HCT116 (cell line): Measurements from ENCODE around the gene ZNHIT1. TPM values are rescaled to one million over a fixed set of nuclear protein-coding genes. Genes with fewer than 3 reads are reported as not detected.

ENCODE experiments used
- ATAC-seq: fragments of 200-7000 bp; cut with Tn5 transposase; 2 replicates; pipeline ENCODE4 v1.9.1; 2020; ENCODE audit warnings: mild to moderate bottlenecking, moderate library complexity
- BruUV-seq: library from RNA; stranded (reverse); fragments of 400-500 nt; replicated peaks from 2 replicates; lab custom pipeline; 2021; lab: Mats Ljungman, UMichigan
- CTCF ChIA-PET: fragments of 300-600 bp; sonication (Branson Sonifier 250); formaldehyde crosslinking; loops from one replicate; lab custom pipeline; 2021; ENCODE audit warnings: antibody characterized with exemption; lab: Charles Lee
- POLR2A ChIA-PET: fragments of 300-600, 350-600 bp; sonication (Branson Sonifier 250); formaldehyde crosslinking; loops from one replicate; lab custom pipeline; 2021; ENCODE audit warnings: antibody characterized with exemption; lab: Charles Lee
- RAD21 ChIA-PET, 2 experiments: fragments of 300-600 bp; sonication (Branson Sonifier 250); formaldehyde crosslinking; loops; one replicate each; lab custom pipeline; 2023; ENCODE audit warnings: low total read pairs in 2 of 2; ENCODE audit not compliant: uncharacterized antibody in 2 of 2, unreplicated experiment in 2 of 2, low non-redundant PET in 1 of 2; lab: Charles Lee
- DNase-seq: peaks from one replicate; pipeline ENCODE4 v3.0.0-alpha.2; 2010; ENCODE audit warnings: low read depth, low spot score
- H2AFZ ChIP-seq: fragments of 200-600 bp; shearing (Covaris generic), sonication (generic); 2 replicates; pipeline ENCODE4 v1.6.1; 2017; ENCODE audit warnings: low read depth, mixed run types, mixed read lengths, antibody characterized with exemption, low read length; ENCODE audit not compliant: poor library complexity, severe bottlenecking
- H3K27ac ChIP-seq: 2 replicates; pipeline ENCODE4 v1.5.1; 2012; ENCODE audit warnings: low read depth, low read length
- H3K27me3 ChIP-seq: fragments of 200-600 bp; sonication (generic); 2 replicates; pipeline ENCODE4 v1.6.1; 2016; ENCODE audit warnings: mixed run types, low read length, mixed read lengths; ENCODE audit not compliant: insufficient read depth
- H3K36me3 ChIP-seq, 2 experiments: fragments of 200-500 bp in 1 of 2; fragments of 200-600 bp in 1 of 2; sonication (Bioruptor generic) in 1 of 2; sonication (generic) in 1 of 2; 2 replicates each; pipeline versions ENCODE4 v1.5.1 to v1.6.1; 2014 to 2016; ENCODE audit warnings: low read length in 2 of 2, inconsistent platforms in 1 of 2, mixed read lengths in 1 of 2, mixed run types in 1 of 2; ENCODE audit not compliant: insufficient read depth in 2 of 2, control insufficient read depth in 1 of 2
- H3K4me1 ChIP-seq, 2 experiments: fragments of 200-600 bp in 1 of 2; sonication (generic) in 1 of 2; 2 replicates each; pipeline versions ENCODE4 v1.5.1 to v1.6.1; 2012 to 2017; ENCODE audit warnings: low read length in 2 of 2, inconsistent platforms in 1 of 2, mild to moderate bottlenecking in 1 of 2, mixed read lengths in 1 of 2, mixed run types in 1 of 2, moderate library complexity in 1 of 2; ENCODE audit not compliant: insufficient read depth in 2 of 2, control insufficient read depth in 1 of 2
- H3K4me2 ChIP-seq: fragments of 200-600 bp; sonication (generic); 2 replicates; pipeline ENCODE4 v1.6.1; 2017; ENCODE audit warnings: mixed run types, low read length, mixed read lengths
- H3K4me3 ChIP-seq, 2 experiments: fragments of 200-600 bp in 1 of 2; sonication (generic) in 1 of 2; replicated peaks in 1 of 2; 2 replicates each; pipeline ENCODE4 v1.5.1; 2011 to 2016; ENCODE audit warnings: low read length in 2 of 2, control low read depth in 1 of 2, low read depth in 1 of 2, mild to moderate bottlenecking in 1 of 2, mixed read lengths in 1 of 2, mixed run types in 1 of 2
- H3K79me2 ChIP-seq: fragments of 200-600 bp; sonication (generic); 2 replicates; pipeline ENCODE4 v1.6.1; 2017; ENCODE audit warnings: mild to moderate bottlenecking, mixed run types, low read length, moderate library complexity, mixed read lengths; ENCODE audit not compliant: insufficient read depth
- H3K9ac ChIP-seq: fragments of 200-600 bp; sonication (generic); 2 replicates; pipeline ENCODE4 v1.6.1; 2016; ENCODE audit warnings: low read length, mixed read lengths
- H3K9me2 ChIP-seq: fragments of 200-600 bp; sonication (generic), shearing (Covaris generic); 2 replicates; pipeline ENCODE4 v1.6.1; 2017; ENCODE audit warnings: mixed run types, mild to moderate bottlenecking, moderate library complexity; ENCODE audit not compliant: insufficient read depth
- H3K9me3 ChIP-seq, 2 experiments: fragments of 200-500 bp in 1 of 2; fragments of 200-600 bp in 1 of 2; sonication (Bioruptor generic) in 1 of 2; sonication (generic) in 1 of 2; 2 replicates each; pipeline ENCODE4 v1.6.1; 2014 to 2017; ENCODE audit warnings: low read length in 2 of 2, mixed read lengths in 2 of 2, inconsistent platforms in 1 of 2, low read depth in 1 of 2, mild to moderate bottlenecking in 1 of 2, mixed run types in 1 of 2, moderate library complexity in 1 of 2; ENCODE audit not compliant: control insufficient read depth in 1 of 2, insufficient read depth in 1 of 2
- H4K20me1 ChIP-seq: fragments of 200-600 bp; sonication (generic), shearing (Covaris generic); 2 replicates; pipeline ENCODE4 v1.6.1; 2017; ENCODE audit warnings: mixed run types, mild to moderate bottlenecking, moderate library complexity; ENCODE audit not compliant: insufficient read depth
- CBX3 ChIP-seq: IDR thresholded peaks from 2 replicates; pipeline ENCODE4 v1.6.1; 2012; ENCODE audit warnings: low read depth
- CEBPB ChIP-seq: IDR thresholded peaks from 2 replicates; pipeline ENCODE4 v1.6.1; 2012; ENCODE audit warnings: low read depth
- CTCF ChIP-seq, 3 experiments: fragments of 200-600 bp in 1 of 3; sonication (generic) in 1 of 3; IDR thresholded peaks in 2 of 3; conservative IDR thresholded peaks in 1 of 3; 2 replicates each; pipeline ENCODE4 v1.5.1; 2012 to 2017; ENCODE audit warnings: low read depth in 2 of 3, low read length in 2 of 3, antibody characterized with exemption in 1 of 3, borderline replicate concordance in 1 of 3, control low read depth in 1 of 3, mild to moderate bottlenecking in 1 of 3, mixed read lengths in 1 of 3, mixed run types in 1 of 3, moderate library complexity in 1 of 3; ENCODE audit not compliant: insufficient read depth in 1 of 3
- EGR1 ChIP-seq: IDR thresholded peaks from 2 replicates; pipeline ENCODE4 v1.6.1; 2012; ENCODE audit warnings: low read depth
- EZH2 ChIP-seq: fragments of 200-600 bp; sonication (generic); IDR thresholded peaks from 2 replicates; pipeline ENCODE4 v1.6.1; 2017; ENCODE audit warnings: antibody characterized with exemption, mixed run types
- EZH2phosphoT487 ChIP-seq: fragments of 200-600 bp; IDR thresholded peaks from 2 replicates; pipeline ENCODE4 v1.6.1; 2018; ENCODE audit warnings: antibody characterized with exemption, borderline replicate concordance
- FOSL1 ChIP-seq: IDR thresholded peaks from 2 replicates; pipeline ENCODE4 v1.6.1; 2012; ENCODE audit warnings: low read depth
- JUND ChIP-seq: IDR thresholded peaks from 2 replicates; pipeline ENCODE4 v1.6.1; 2012
- MAX ChIP-seq: IDR thresholded peaks from 2 replicates; pipeline ENCODE4 v1.6.1; 2012
- POLR2A ChIP-seq: IDR thresholded peaks from 2 replicates; pipeline ENCODE4 v1.7.0; 2011; ENCODE audit warnings: borderline replicate concordance; ENCODE audit not compliant: insufficient read depth, insufficient read length; ENCODE audit errors: extremely low read depth
- POLR2AphosphoS5 ChIP-seq: IDR thresholded peaks from 2 replicates; pipeline ENCODE4 v1.6.1; 2011; ENCODE audit warnings: mild to moderate bottlenecking, low read depth, low read length, moderate library complexity
- REST ChIP-seq: IDR thresholded peaks from 2 replicates; pipeline ENCODE4 v1.6.1; 2012; ENCODE audit warnings: low read depth
- SP1 ChIP-seq: IDR thresholded peaks from 2 replicates; pipeline ENCODE4 v1.6.1; 2012; ENCODE audit warnings: low read depth
- YY1 ChIP-seq: IDR thresholded peaks from 2 replicates; pipeline ENCODE4 v1.6.1; 2011; ENCODE audit warnings: low read length, low read depth, moderate library complexity, mild to moderate bottlenecking; ENCODE audit not compliant: insufficient replicate concordance; ENCODE audit errors: extremely low read depth
- ZBTB33 ChIP-seq: IDR thresholded peaks from 2 replicates; pipeline ENCODE4 v1.6.1; 2011; ENCODE audit warnings: mild to moderate bottlenecking, low read length, moderate library complexity; ENCODE audit not compliant: insufficient replicate concordance; ENCODE audit errors: extremely low read depth
- ZNF274 ChIP-seq: fragments of 200-500 bp; sonication (Bioruptor generic); IDR thresholded peaks from 2 replicates; pipeline ENCODE4 v1.6.1; 2014; ENCODE audit warnings: mild to moderate bottlenecking, low read depth, low read length, inconsistent platforms
- intact Hi-C: fragments of 100-400 bp; cut with micrococcal nuclease; formaldehyde crosslinking; loops from 2 replicates; pipeline ENCODE4 v1.10.0; 2022
- total RNA-seq: library from RNA; stranded (reverse); gene quantifications from one replicate; pipeline ENCODE4 v1.2.1, GENCODE V29; 2021; ENCODE audit not compliant: unreplicated experiment

The ZNHIT1 gene
- total RNA-seq, 1 experiment from 2014 or later: 69.4 TPM

GRCh38 chr7:101207459-101207858 lies 10.5 kb upstream of the ZNHIT1 start:
- POLR2A ChIA-PET: no interaction called here

More at GRCh38 chr7:101207459-101207858, 10.5 kb upstream of the ZNHIT1 start:
- no peak for TF ChIP-seq JUND
- no peak for TF ChIP-seq EZH2
- no peak for TF ChIP-seq ZBTB33
- no peak for TF ChIP-seq YY1
- no peak for TF ChIP-seq REST
- no peak for TF ChIP-seq ZNF274
- TF ChIP-seq EZH2phosphoT487: no peak
- no peak for TF ChIP-seq CTCF (IDR thresholded peaks at IDR 0.05 in 2 of 3, conservative IDR thresholded peaks at IDR 0.05 in 1 of 3; ENCODE audit: borderline replicate concordance in 1 of 3, insufficient read depth in 1 of 3, low read depth in 2 of 3, low read length in 2 of 3)
- no peak for TF ChIP-seq CEBPB
- TF ChIP-seq MAX: no peak
- no peak for TF ChIP-seq CBX3
- TF ChIP-seq SP1: no peak
- no peak for TF ChIP-seq POLR2AphosphoS5
- no peak for TF ChIP-seq FOSL1
- TF ChIP-seq POLR2A: no peak
- TF ChIP-seq EGR1: no peak
- no peak overlapping the region for H3K9ac ChIP-seq
- no peak overlapping the region for H2AFZ ChIP-seq
- no peaks in the 10 kb centered on the region for H3K9me3 ChIP-seq
- no peak overlapping the region for H3K4me3 ChIP-seq
- peaks cover 8 to 9% of the 10 kb centered on the region in 2 experiments; a peak in 3 of 4 replicates for H3K36me3 ChIP-seq
- H3K9me2 ChIP-seq: no peaks in the 10 kb centered on the region
- CTCF ChIA-PET: no interaction called here
- H3K27ac ChIP-seq: no peak overlapping the region
- RAD21 ChIA-PET: no interaction called here
- H3K4me1 ChIP-seq: no peaks in the 10 kb centered on the region
- ATAC-seq (no peak), DNase-seq (no peak)
- H3K4me2 ChIP-seq: no peak overlapping the region
- H4K20me1 ChIP-seq: no peaks in the 10 kb centered on the region
- no peaks in the 10 kb centered on the region for H3K79me2 ChIP-seq
- intact Hi-C loops: no loop called here
- BruUV-seq: no TSS peak
- no peaks in the 10 kb centered on the region for H3K27me3 ChIP-seq
